ENCODE data around the gene PEX12.
"Not testable (repeated sequence)": the region's sequence is repeated elsewhere in the genome, so short reads cannot be mapped to it uniquely, and the experiment has no call there.

PEX12 gene

GRCh38 chr17:35614810-35615209, 36.4 kb upstream of the PEX12 start:
- TF ChIP-seq EZH2phosphoT487 (IDR thresholded peaks at IDR 0.05; ENCODE audit: borderline replicate concordance, low read length) (no peak), CTCF (IDR thresholded peaks at IDR 0.05; ENCODE audit: low read depth, low read length, poor library complexity, severe bottlenecking) (no peak)
- Histone ChIP-seq H4K20me1 (ENCODE audit: control insufficient read depth, insufficient read depth, low read depth, low read length) (peaks cover 4% of the 10 kb centered on the region; the same call in 1 of the 2 replicates), H3K79me2 (ENCODE audit: control insufficient read depth, low read length) (no peaks in the 10 kb centered on the region), H3K27ac (ENCODE audit: low read depth, low read length) (no peak overlapping the region), H3K9me2 (replicated peaks; ENCODE audit: control insufficient read depth, low read length) (no peaks in the 10 kb centered on the region), H3K36me3 (ENCODE audit: control insufficient read depth, low read length) (peaks cover 20% of the 10 kb centered on the region), H3K27me3 (ENCODE audit: control insufficient read depth, low read length) (no peaks in the 10 kb centered on the region), H3K4me3 (ENCODE audit: low read length) (no peak overlapping the region), H3K9me3 (ENCODE audit: control insufficient read depth, insufficient read depth, low read length) (no peaks in the 10 kb centered on the region), H3K4me1 (ENCODE audit: control insufficient read depth, low read length) (peaks cover 10% of the 10 kb centered on the region), H3F3A (ENCODE audit: control insufficient read depth, insufficient read depth) (no peaks in the 10 kb centered on the region), H3K4me2 (ENCODE audit: low read length) (no peak overlapping the region)

- peaks cover 33% of the 10 kb centered on the region for H3K36me3 ChIP-seq (ENCODE audit: control insufficient read depth, low read length)
Observed at GRCh38 chr17:35612924-35613521, 34.7 kb upstream of the PEX12 start.

GRCh38 chr17:35610746-35611145, 32.4 kb upstream of the PEX12 start:
- not testable (repeated sequence) for H3K27ac ChIP-seq (ENCODE audit: low read depth, low read length); H3F3A ChIP-seq (ENCODE audit: control insufficient read depth, insufficient read depth); H3K4me1 ChIP-seq (ENCODE audit: control insufficient read depth, low read length); H4K20me1 ChIP-seq (ENCODE audit: control insufficient read depth, insufficient read depth, low read depth, low read length); H3K4me3 ChIP-seq (ENCODE audit: low read length); H3K9me2 ChIP-seq (replicated peaks; ENCODE audit: control insufficient read depth, low read length); H3K4me2 ChIP-seq (ENCODE audit: low read length); H3K27me3 ChIP-seq (ENCODE audit: control insufficient read depth, low read length); H3K9me3 ChIP-seq (ENCODE audit: control insufficient read depth, insufficient read depth, low read length); H3K79me2 ChIP-seq (ENCODE audit: control insufficient read depth, low read length)
- peaks cover 40% of the 10 kb centered on the region for H3K36me3 ChIP-seq (ENCODE audit: control insufficient read depth, low read length)

More at GRCh38 chr17:35612924-35613521, 34.7 kb upstream of the PEX12 start:
- Histone ChIP-seq H3K9me3 (ENCODE audit: control insufficient read depth, insufficient read depth, low read length) (no peaks in the 10 kb centered on the region), H3F3A (ENCODE audit: control insufficient read depth, insufficient read depth) (no peaks in the 10 kb centered on the region), H3K27me3 (ENCODE audit: control insufficient read depth, low read length) (no peaks in the 10 kb centered on the region), H3K4me3 (ENCODE audit: low read length) (no peak overlapping the region), H3K9me2 (replicated peaks; ENCODE audit: control insufficient read depth, low read length) (no peaks in the 10 kb centered on the region), H3K4me2 (ENCODE audit: low read length) (no peak overlapping the region), H3K79me2 (ENCODE audit: control insufficient read depth, low read length) (no peaks in the 10 kb centered on the region), H4K20me1 (ENCODE audit: control insufficient read depth, insufficient read depth, low read depth, low read length) (peaks cover 4% of the 10 kb centered on the region; the same call in 1 of the 2 replicates), H3K27ac (ENCODE audit: low read depth, low read length) (no peak overlapping the region), H3K4me1 (ENCODE audit: control insufficient read depth, low read length) (peaks cover 6% of the 10 kb centered on the region)
- TF ChIP-seq CTCF (IDR thresholded peaks at IDR 0.05; ENCODE audit: low read depth, low read length, poor library complexity, severe bottlenecking), result peak; percentile 72
- TF ChIP-seq EZH2phosphoT487 (IDR thresholded peaks at IDR 0.05; ENCODE audit: borderline replicate concordance, low read length), result no peak

GRCh38 chr17:35609831-35610230, 31.5 kb upstream of the PEX12 start:
- Histone ChIP-seq H4K20me1 (ENCODE audit: control insufficient read depth, insufficient read depth, low read depth, low read length) (peaks cover 4% of the 10 kb centered on the region; the same call in 1 of the 2 replicates), H3F3A (ENCODE audit: control insufficient read depth, insufficient read depth) (no peaks in the 10 kb centered on the region), H3K36me3 (ENCODE audit: control insufficient read depth, low read length) (peaks cover 38% of the 10 kb centered on the region), H3K79me2 (ENCODE audit: control insufficient read depth, low read length) (no peaks in the 10 kb centered on the region), H3K9me3 (ENCODE audit: control insufficient read depth, insufficient read depth, low read length) (no peaks in the 10 kb centered on the region), H3K27me3 (ENCODE audit: control insufficient read depth, low read length) (no peaks in the 10 kb centered on the region), H3K27ac (ENCODE audit: low read depth, low read length) (no peak overlapping the region), H3K4me2 (ENCODE audit: low read length) (no peak overlapping the region), H3K9me2 (replicated peaks; ENCODE audit: control insufficient read depth, low read length) (no peaks in the 10 kb centered on the region), H3K4me3 (ENCODE audit: low read length) (no peak overlapping the region), H3K4me1 (ENCODE audit: control insufficient read depth, low read length) (no peaks in the 10 kb centered on the region)
- TF ChIP-seq CTCF (IDR thresholded peaks at IDR 0.05; ENCODE audit: low read depth, low read length, poor library complexity, severe bottlenecking), result no peak

Data from DOHH2 (cell line).